Keratinocyte (primary cell): ENCODE measurements around the gene FBXL13.

Source experiments
- EZH2 ChIP-seq: IDR thresholded peaks from one replicate; pipeline ENCODE4 v1.6.1; 2012; ENCODE audit warnings: inconsistent platforms, mild to moderate bottlenecking, low read length, moderate library complexity
- TF ChIP-seq, protein P1 (sequence below), 3 experiments: IDR thresholded peaks in 1 of 3; conservative IDR thresholded peaks in 1 of 3; optimal IDR thresholded peaks in 1 of 3; 2 replicates in 2 of 3; 3 replicates in 1 of 3; pipeline versions ENCODE3 to v1.5.1; 2011; ENCODE audit warnings: low read length in 3 of 3, mild to moderate bottlenecking in 3 of 3, moderate library complexity in 2 of 3, control low read depth in 1 of 3, inconsistent platforms in 1 of 3; ENCODE audit not compliant: insufficient read depth in 2 of 3; ENCODE audit errors: extremely low read depth in 1 of 3

DNA sequence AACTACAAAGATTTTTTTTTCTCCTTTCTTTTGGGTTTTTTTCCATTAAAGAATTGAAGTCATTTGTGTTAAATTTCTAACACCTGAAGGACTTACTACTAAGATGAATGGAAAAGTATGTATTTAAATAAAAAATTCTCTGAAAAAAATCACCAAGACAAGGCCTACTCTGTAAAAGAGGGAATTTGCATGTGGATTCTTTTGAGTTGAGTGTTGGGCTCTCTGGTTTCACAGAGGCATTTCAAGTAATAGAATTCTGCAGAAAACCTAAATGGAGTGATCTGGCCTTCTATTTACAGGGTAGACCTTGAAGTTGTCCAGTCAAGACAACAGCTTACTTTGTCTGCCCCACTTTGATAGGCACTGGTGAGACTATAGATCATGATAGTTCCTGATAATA, 157.7 kb downstream of the FBXL13 start:
- TF ChIP-seq EZH2 = no peak
- TF ChIP-seq, protein P1, sequence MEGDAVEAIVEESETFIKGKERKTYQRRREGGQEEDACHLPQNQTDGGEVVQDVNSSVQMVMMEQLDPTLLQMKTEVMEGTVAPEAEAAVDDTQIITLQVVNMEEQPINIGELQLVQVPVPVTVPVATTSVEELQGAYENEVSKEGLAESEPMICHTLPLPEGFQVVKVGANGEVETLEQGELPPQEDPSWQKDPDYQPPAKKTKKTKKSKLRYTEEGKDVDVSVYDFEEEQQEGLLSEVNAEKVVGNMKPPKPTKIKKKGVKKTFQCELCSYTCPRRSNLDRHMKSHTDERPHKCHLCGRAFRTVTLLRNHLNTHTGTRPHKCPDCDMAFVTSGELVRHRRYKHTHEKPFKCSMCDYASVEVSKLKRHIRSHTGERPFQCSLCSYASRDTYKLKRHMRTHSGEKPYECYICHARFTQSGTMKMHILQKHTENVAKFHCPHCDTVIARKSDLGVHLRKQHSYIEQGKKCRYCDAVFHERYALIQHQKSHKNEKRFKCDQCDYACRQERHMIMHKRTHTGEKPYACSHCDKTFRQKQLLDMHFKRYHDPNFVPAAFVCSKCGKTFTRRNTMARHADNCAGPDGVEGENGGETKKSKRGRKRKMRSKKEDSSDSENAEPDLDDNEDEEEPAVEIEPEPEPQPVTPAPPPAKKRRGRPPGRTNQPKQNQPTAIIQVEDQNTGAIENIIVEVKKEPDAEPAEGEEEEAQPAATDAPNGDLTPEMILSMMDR (optimal IDR thresholded peaks at IDR 0.05 in 1 of 3, IDR thresholded peaks at IDR 0.05 in 1 of 3, conservative IDR thresholded peaks at IDR 0.05 in 1 of 3; ENCODE audit: extremely low read depth in 1 of 3, insufficient read depth in 2 of 3, low read length in 3 of 3) = no peak
